Transverse colon (tissue), 4 donors: ENCODE measurements around the gene WDR12. TPM values are rescaled to one million over a fixed set of nuclear protein-coding genes. Genes with fewer than 3 reads are reported as not detected.
"Not testable (repeated sequence)": the region's sequence is repeated elsewhere in the genome, so short reads cannot be mapped to it uniquely, and the experiment has no call there.

Source experiments
- DNase-seq: peaks from one replicate; pipeline ENCODE4 v3.0.0-alpha.2; 2019
- H3K27ac ChIP-seq, 4 donors: fragments of 200-600 bp; sonication (generic); 2 replicates each; pipeline ENCODE4 v1.5.1; 2016 to 2018; ENCODE audit warnings: inconsistent platforms in 4 of 4
- H3K27me3 ChIP-seq: fragments of 200-600 bp; sonication (generic); 2 replicates; pipeline ENCODE4 v1.5.1; 2017; ENCODE audit warnings: inconsistent platforms
- H3K36me3 ChIP-seq, 4 donors: fragments of 200-600 bp; sonication (generic); 2 replicates each; pipeline ENCODE4 v1.5.1; 2017 to 2019; ENCODE audit warnings: inconsistent platforms in 4 of 4
- H3K4me1 ChIP-seq, 4 donors: fragments of 200-600 bp; sonication (generic); 2 replicates each; pipeline ENCODE4 v1.5.1; 2017 to 2020; ENCODE audit warnings: inconsistent platforms in 4 of 4
- H3K4me3 ChIP-seq, 4 donors: fragments of 200-600 bp; sonication (generic); 1 replicate in 1 of 4; 2 replicates in 3 of 4; pipeline versions ENCODE4 v1.5.1 to v1.6.1; 2017 to 2019; ENCODE audit warnings: inconsistent platforms in 4 of 4
- H3K9me3 ChIP-seq, 2 donors: fragments of 200-600 bp; sonication (generic); 2 replicates each; pipeline ENCODE4 v1.5.1; 2017 to 2019; ENCODE audit warnings: inconsistent platforms in 2 of 2
- EP300 ChIP-seq: sonication (generic); formaldehyde crosslinking; IDR thresholded peaks from one replicate; pipeline ENCODE4 v1.6.1; 2017; ENCODE audit warnings: antibody characterized with exemption, low read depth
- POLR2A ChIP-seq: fragments of 450-650 bp; IDR thresholded peaks from one replicate; pipeline ENCODE4 v1.6.1; 2016; ENCODE audit warnings: antibody characterized with exemption, mild to moderate bottlenecking, moderate library complexity
- POLR2AphosphoS5 ChIP-seq, 3 donors: sonication (generic); formaldehyde crosslinking; IDR thresholded peaks; one replicate each; pipeline ENCODE4 v1.6.1; 2016; ENCODE audit warnings: antibody characterized with exemption in 3 of 3
- WGBS, 2 donors: methylation state at CpG; one replicate each; pipeline ENCODE4 v1.1.5; 2018; ENCODE audit warnings: low coverage in 1 of 2; 5-methylcytosine and 5-hydroxymethylcytosine counted together
- in situ Hi-C, 4 donors: fragments of 200-750 bp; cut with MboI; loops; one replicate each; pipeline versions ENCODE4 v1.15.0 to v1.15.1; 2017; ENCODE audit warnings: low sequenced_read_pairs in 3 of 4, low pct_ligation_motif_present in 1 of 4, low pct_unique_long_range_greater_than_20kb in 1 of 4
- intact Hi-C: fragments of 100-400 bp; cut with DNase I; formaldehyde crosslinking; loops from one replicate; pipeline ENCODE4 v1.15.1; 2023; ENCODE audit warnings: low total_unique reads
- total RNA-seq, 4 donors: library from RNA; depleted of rRNA; stranded (reverse); fragments of >200 nt; gene quantifications; one replicate each; pipeline ENCODE4 v1.1.0, GENCODE V29; 2016
- TF ChIP-seq, protein P1 (sequence below), 5 experiments: fragments of 200-600 bp in 3 of 5; fragments of 450-650 bp in 2 of 5; sonication (generic) in 3 of 5; IDR thresholded peaks; 1 replicate in 2 of 5; 2 replicates in 3 of 5; pipeline ENCODE4 v1.5.1; 2016 to 2017; ENCODE audit warnings: antibody characterized with exemption in 5 of 5, inconsistent platforms in 3 of 5, mild to moderate bottlenecking in 2 of 5, moderate library complexity in 1 of 5

WDR12 gene
- total RNA-seq, 4 donors from 2014 or later, result 2.2 to 46.0 (median 15.6) TPM

- no peaks in the 10 kb centered on the region for H3K4me1 ChIP-seq
- intact Hi-C loops, result no loop called here
- H3K27ac ChIP-seq, result no peak overlapping the region
- WGBS, 2 donors, result 93 to 100% methylated on average over 1 to 3 of the region's 3 CpGs
- TF ChIP-seq POLR2A, result no peak
- TF ChIP-seq EP300, result no peak
- TF ChIP-seq POLR2AphosphoS5 (IDR thresholded peaks at IDR 0.05), result no peak
- TF ChIP-seq, protein P1, sequence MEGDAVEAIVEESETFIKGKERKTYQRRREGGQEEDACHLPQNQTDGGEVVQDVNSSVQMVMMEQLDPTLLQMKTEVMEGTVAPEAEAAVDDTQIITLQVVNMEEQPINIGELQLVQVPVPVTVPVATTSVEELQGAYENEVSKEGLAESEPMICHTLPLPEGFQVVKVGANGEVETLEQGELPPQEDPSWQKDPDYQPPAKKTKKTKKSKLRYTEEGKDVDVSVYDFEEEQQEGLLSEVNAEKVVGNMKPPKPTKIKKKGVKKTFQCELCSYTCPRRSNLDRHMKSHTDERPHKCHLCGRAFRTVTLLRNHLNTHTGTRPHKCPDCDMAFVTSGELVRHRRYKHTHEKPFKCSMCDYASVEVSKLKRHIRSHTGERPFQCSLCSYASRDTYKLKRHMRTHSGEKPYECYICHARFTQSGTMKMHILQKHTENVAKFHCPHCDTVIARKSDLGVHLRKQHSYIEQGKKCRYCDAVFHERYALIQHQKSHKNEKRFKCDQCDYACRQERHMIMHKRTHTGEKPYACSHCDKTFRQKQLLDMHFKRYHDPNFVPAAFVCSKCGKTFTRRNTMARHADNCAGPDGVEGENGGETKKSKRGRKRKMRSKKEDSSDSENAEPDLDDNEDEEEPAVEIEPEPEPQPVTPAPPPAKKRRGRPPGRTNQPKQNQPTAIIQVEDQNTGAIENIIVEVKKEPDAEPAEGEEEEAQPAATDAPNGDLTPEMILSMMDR (IDR thresholded peaks at IDR 0.05), result no peak
- DNase-seq, result no peak
- H3K36me3 ChIP-seq, result peaks cover 0 to 2% (median 0%) of the 10 kb centered on the region in 4 donors
- H3K27me3 ChIP-seq, result no peaks in the 10 kb centered on the region
- in situ Hi-C loops, result no loop called here
- H3K9me3 ChIP-seq, result no peaks in the 10 kb centered on the region
- H3K4me3 ChIP-seq, result no peak overlapping the region
Observed at GRCh38 chr2:202932425-202933138, 21.1 kb upstream of the WDR12 start.

DNA sequence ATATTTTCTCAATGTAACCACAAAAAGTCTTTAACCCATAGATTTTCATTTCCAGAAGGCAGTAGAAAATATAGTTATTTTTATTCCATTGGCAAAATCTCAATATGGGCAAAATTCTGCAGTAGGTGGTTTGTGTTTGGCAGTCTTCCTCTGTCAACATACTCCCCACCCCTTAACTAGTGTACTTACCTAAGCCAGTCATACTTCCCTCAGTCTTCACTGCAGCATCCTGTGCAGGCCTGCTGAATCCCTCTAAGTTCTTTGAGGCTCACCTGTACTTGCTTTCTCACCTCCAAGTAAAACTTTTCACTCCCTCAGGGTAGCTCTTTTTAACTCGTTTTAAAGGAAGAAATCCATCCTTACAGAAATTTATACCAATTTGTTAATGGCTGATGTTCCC lies 7.4 kb upstream of the WDR12 start:
- Histone ChIP-seq H3K4me3 (no peak overlapping the region), H3K27me3 (no peaks in the 10 kb centered on the region), H3K4me1 (no peaks in the 10 kb centered on the region), H3K27ac (no peak overlapping the region), H3K9me3 (no peaks in the 10 kb centered on the region), H3K36me3 (peaks cover 0 to 7% (median 0%) of the 10 kb centered on the region in 4 donors)
- TF ChIP-seq EP300 (no peak), POLR2AphosphoS5 (IDR thresholded peaks at IDR 0.05) (no peak), POLR2A (no peak)
- TF ChIP-seq, protein P1 (IDR thresholded peaks at IDR 0.05), result no peak
- intact Hi-C loops, result no loop called here
- in situ Hi-C loops, result no loop called here
- 67 to 93% methylated on average over 1 of the region's 1 CpG for WGBS, 2 donors
- no peak for DNase-seq

GRCh38 chr2:202912342-202913201 lies 1.1 kb upstream of the WDR12 start:
- in situ Hi-C loops, intact Hi-C loops, H3K9me3 ChIP-seq, H3K27me3 ChIP-seq, H3K36me3 ChIP-seq: not testable (repeated sequence)
- 0 to 4% methylated on average over 4 to 8 of the region's 49 CpGs for WGBS, 2 donors
- Histone ChIP-seq H3K4me1 (peaks cover 11 to 25% (median 18%) of the 10 kb centered on the region in 4 donors), H3K27ac (peak overlapping the region; percentile 85 to 98 (median 93)), H3K4me3 (peak overlapping the region; percentile 50 to 97 (median 76))
- DNase-seq, result peak; percentile 10

DNA sequence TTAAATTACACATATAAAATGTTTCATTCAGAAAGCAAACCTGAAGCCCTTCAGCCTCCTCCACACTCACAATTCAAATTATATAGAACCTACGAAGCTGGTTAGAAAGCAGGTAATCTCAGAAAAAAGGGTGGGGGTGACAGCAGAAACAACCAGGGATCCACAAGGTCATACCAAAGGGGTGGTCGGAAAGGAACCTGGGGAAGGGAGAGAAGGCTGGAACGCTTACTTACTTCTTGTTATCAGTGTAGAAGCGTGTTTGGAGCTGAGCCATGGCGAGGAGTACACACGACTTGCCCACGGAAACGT lies 316 bp downstream of the WDR12 start:
- intact Hi-C loops, result no loop called here
- peaks cover 11 to 25% (median 18%) of the 10 kb centered on the region in 4 donors for H3K4me1 ChIP-seq
- H3K27ac ChIP-seq, result peak overlapping the region; percentile 85 to 98 (median 93)
- no peak for DNase-seq
- H3K27me3 ChIP-seq, result no peaks in the 10 kb centered on the region
- H3K4me3 ChIP-seq, result peak overlapping the region; percentile 50 to 97 (median 76)
- WGBS, 2 donors, result 0% methylated on average over 4 to 8 of the region's 8 CpGs
- no peaks in the 10 kb centered on the region for H3K9me3 ChIP-seq
- TF ChIP-seq EP300 (no peak), POLR2A (no peak), POLR2AphosphoS5 (IDR thresholded peaks at IDR 0.05) (no peak)
- TF ChIP-seq, protein P1 (IDR thresholded peaks at IDR 0.05), result no peak
- H3K36me3 ChIP-seq, result peaks cover 0 to 5% (median 0%) of the 10 kb centered on the region in 4 donors
- in situ Hi-C loops, result no loop called here
